ENCODE measurements around the gene NIPBL.

The NIPBL gene

GRCh38 chr5:37103302-37103701, 226.7 kb downstream of the NIPBL start:
- no peak for DNase-seq

GRCh38 chr5:37109338-37109737, 232.8 kb downstream of the NIPBL start:
- no peak for DNase-seq

DNA sequence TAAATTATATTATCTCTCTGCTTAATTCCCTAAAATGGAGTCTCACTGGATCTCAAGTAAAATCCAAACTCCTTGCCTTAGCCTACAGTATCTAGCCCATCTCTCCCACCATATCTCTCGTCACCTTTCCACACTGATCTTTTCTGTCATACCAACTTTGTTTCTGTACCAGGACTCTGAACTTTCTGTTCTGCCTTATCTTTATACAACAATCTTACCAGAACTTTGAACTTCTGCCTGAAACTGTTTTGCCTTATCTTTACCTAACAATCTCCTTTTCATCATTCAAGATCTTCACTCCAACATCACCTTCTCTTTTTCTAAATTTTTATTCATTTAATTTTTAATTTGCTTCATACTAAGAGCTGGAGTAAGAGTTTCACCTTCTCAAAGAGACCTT, 233.6 kb downstream of the NIPBL start:
- no peak for DNase-seq

DNA sequence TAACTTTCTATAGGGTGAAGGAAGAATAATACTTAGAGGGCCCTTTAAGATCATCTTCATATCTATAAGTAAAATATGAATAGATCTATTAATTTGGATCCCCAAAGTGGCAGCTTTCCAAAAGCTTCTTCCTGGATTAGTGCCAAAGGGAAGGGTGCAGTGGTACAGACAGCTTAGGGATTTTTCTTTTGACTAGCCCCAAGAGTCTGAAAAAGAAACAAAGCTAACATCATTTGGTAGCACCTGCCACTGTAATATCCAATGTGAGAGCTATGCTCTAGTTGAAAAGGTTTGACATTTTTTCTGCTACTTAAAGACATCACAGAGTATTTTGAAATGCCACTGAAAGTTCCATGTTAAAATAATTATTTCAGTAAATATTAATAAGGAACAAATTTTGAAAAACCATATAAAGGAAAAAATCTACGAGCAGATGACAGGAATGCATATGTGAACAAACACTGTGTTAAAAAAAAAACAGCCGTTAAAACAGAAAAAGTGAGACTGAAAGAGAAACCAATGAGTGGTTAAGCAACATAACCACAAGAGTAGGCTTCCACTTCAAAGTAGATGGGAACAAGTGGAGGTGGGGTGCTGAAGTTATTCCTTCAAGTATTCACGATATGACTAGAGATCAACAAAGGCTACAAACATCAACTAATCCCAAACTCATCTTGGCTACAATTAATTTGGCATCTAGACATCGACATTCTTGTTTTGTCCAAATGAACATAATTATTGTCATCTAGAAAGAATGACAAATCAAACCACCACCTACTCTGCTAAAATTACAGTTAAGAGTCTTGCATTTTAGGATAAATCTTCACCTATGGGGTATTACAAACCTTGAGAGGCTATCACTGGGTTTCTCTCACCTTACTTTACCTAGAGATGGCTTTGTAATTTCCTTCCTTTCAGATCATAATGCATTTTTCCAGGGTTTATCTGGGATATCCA, 235.1 kb downstream of the NIPBL start:
- no peak for DNase-seq

DNA sequence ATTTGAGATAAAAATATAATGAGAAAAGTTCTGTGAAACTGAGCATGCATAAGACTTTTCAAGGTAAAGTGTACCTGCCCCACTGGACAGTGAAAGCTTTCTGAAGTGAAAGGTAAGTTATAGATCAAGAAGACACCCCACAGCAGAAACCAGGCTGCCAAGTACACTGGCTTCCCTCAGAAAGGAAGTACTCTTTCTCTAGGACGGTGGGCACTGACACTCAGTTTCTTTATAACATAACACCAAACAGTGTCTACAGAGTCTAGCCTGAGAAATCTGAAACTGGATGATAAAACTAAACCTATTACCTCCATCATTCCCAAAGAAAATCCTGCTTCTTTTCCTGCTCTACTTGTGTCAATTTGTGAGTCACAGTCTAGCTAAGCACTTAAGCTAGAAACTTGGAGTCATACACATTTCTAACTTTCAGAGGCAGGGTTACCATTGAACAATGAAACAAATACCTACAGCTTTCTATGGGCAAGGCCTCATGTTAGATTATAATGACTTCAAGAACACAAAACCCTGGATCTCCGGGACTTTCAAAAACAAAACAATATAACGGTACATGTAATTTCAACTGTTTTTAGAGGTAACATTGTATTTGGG, 235.9 kb downstream of the NIPBL start:
- no peak for DNase-seq
